ENCODE measurements around the gene PXMP2.

PXMP2 gene

DNA sequence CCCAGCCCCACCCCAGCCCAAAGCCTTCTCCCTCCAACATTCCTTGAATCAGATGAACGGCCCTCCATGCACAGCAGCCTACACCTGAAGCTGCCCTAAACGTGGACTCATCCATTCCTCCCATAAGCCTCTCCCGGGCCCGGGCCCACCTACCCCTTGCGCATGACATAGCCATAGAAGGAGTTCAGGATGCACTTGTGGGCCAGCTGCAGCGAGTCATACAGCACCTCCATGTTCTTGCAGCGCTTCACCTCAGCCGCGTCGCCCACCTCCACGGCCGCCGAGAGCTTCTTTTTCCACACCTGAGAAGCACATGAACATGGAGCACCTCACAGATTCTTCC, 22.3 kb upstream of the PXMP2 start:
- no peak overlapping the region for H3K9ac ChIP-seq (ENCODE audit: low read depth, low read length, poor library complexity, severe bottlenecking)
- no peaks in the 10 kb centered on the region for H4K20me1 ChIP-seq (ENCODE audit: insufficient read depth, low read length, poor library complexity, severe bottlenecking)
- no peak overlapping the region for H2AFZ ChIP-seq (ENCODE audit: low read length)
- H3K27me3 ChIP-seq (ENCODE audit: insufficient read depth, low read length, poor library complexity, severe bottlenecking), result no peaks in the 10 kb centered on the region
- H3K79me2 ChIP-seq (ENCODE audit: insufficient read depth, low read length), result peaks cover 14% of the 10 kb centered on the region; the same call in 1 of the 2 replicates
- TF ChIP-seq EZH2phosphoT487 (IDR thresholded peaks at IDR 0.05; ENCODE audit: borderline replicate concordance), result no peak
- TF ChIP-seq, protein P1, sequence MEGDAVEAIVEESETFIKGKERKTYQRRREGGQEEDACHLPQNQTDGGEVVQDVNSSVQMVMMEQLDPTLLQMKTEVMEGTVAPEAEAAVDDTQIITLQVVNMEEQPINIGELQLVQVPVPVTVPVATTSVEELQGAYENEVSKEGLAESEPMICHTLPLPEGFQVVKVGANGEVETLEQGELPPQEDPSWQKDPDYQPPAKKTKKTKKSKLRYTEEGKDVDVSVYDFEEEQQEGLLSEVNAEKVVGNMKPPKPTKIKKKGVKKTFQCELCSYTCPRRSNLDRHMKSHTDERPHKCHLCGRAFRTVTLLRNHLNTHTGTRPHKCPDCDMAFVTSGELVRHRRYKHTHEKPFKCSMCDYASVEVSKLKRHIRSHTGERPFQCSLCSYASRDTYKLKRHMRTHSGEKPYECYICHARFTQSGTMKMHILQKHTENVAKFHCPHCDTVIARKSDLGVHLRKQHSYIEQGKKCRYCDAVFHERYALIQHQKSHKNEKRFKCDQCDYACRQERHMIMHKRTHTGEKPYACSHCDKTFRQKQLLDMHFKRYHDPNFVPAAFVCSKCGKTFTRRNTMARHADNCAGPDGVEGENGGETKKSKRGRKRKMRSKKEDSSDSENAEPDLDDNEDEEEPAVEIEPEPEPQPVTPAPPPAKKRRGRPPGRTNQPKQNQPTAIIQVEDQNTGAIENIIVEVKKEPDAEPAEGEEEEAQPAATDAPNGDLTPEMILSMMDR (conservative IDR thresholded peaks at IDR 0.05; ENCODE audit: low read length), result no peak
- no peak overlapping the region for H3K4me2 ChIP-seq (ENCODE audit: low read depth, low read length, poor library complexity, severe bottlenecking)
- peaks cover 96% of the 10 kb centered on the region for H3K36me3 ChIP-seq (ENCODE audit: insufficient read depth, low read length)
- H3K9me2 ChIP-seq (replicated peaks; ENCODE audit: low read depth, low read length), result no peaks in the 10 kb centered on the region
- H3K4me3 ChIP-seq (ENCODE audit: low read length, poor library complexity, severe bottlenecking), result no peak overlapping the region
- no peaks in the 10 kb centered on the region for H3K9me3 ChIP-seq (ENCODE audit: insufficient read depth, low read depth, low read length)
- H3F3A ChIP-seq (ENCODE audit: low read depth), result no peaks in the 10 kb centered on the region
- H3K4me1 ChIP-seq (ENCODE audit: insufficient read depth, low read length, poor library complexity, severe bottlenecking), result peaks cover 55% of the 10 kb centered on the region

DNA sequence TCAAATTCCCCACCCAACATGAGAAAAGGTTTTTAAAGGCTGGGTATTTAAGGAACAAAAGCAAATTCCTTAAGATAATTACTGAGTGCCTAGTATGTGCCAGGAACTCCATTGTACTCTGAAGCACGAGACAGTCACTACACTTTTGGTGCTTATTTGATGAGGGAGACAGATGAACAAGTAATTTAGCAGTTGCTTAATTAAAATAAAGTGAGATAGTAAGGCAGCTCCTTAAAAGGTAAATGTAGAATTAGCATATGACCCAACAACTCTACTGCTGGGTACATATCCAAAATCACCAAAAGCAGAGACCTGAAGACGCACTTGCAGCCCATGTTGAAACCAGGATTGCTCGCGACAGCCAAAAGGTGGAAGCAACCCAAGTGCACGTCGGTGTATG, 21.6 kb upstream of the PXMP2 start:
- TF ChIP-seq, protein P1 (conservative IDR thresholded peaks at IDR 0.05; ENCODE audit: low read length), result no peak
- TF ChIP-seq EZH2phosphoT487 (IDR thresholded peaks at IDR 0.05; ENCODE audit: borderline replicate concordance), result no peak
- no peaks in the 10 kb centered on the region for H4K20me1 ChIP-seq (ENCODE audit: insufficient read depth, low read length, poor library complexity, severe bottlenecking)
- H3K79me2 ChIP-seq (ENCODE audit: insufficient read depth, low read length), result peaks cover 14% of the 10 kb centered on the region; the same call in 1 of the 2 replicates
- peaks cover 48% of the 10 kb centered on the region for H3K4me1 ChIP-seq (ENCODE audit: insufficient read depth, low read length, poor library complexity, severe bottlenecking)
- H2AFZ ChIP-seq (ENCODE audit: low read length), result no peak overlapping the region
- H3F3A ChIP-seq (ENCODE audit: low read depth), result no peaks in the 10 kb centered on the region
- H3K4me2 ChIP-seq (ENCODE audit: low read depth, low read length, poor library complexity, severe bottlenecking), result no peak overlapping the region
- no peaks in the 10 kb centered on the region for H3K9me3 ChIP-seq (ENCODE audit: insufficient read depth, low read depth, low read length)
- no peak overlapping the region for H3K4me3 ChIP-seq (ENCODE audit: low read length, poor library complexity, severe bottlenecking)
- no peaks in the 10 kb centered on the region for H3K9me2 ChIP-seq (replicated peaks; ENCODE audit: low read depth, low read length)
- peaks cover 93% of the 10 kb centered on the region for H3K36me3 ChIP-seq (ENCODE audit: insufficient read depth, low read length)
- H3K27me3 ChIP-seq (ENCODE audit: insufficient read depth, low read length, poor library complexity, severe bottlenecking), result no peaks in the 10 kb centered on the region
- H3K9ac ChIP-seq (ENCODE audit: low read depth, low read length, poor library complexity, severe bottlenecking), result no peak overlapping the region

DNA sequence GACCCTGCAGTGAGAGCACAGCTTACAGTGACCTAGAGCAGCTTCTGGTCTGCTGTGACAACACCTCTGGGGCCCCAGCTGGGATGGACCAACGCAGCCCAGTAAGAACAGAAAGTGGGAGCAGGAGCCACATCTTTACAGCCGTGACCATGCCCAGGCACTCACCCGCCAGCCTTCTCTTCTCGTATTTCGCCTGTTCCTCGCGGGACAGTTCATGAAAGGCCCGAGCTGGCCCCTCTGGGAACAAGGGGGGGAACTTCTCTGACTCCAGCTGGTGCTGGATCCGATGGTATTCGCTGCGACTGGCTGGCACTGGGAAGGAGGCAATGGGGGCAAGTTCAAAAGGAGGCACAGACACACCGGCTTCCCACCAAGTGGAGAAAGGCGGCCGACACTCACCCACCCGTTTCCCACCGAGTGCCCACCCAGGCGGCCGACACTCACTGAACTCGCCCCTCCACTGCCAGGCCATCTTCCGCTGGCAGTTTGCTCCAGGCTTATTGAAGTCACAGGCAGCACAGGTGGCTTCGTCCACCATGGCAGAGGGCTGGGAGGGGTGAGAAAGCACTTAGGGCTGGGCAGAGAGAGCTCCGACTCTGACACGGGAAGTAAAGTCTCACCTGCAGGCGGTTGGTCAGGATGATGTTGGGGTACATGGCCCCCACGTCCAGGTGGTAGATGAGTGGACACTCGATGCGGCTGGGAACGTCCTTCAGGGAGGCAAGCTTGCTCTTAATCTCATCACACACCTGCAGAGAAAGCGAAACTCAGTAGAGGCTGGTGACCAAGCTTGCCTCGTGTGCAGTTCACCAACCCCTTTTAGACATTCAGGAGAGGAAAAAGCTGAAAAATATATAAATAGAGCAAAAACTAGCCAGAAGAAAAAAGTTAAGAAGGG, 18.9 kb upstream of the PXMP2 start:
- peaks cover 6% of the 10 kb centered on the region; the same call in 1 of the 2 replicates for H3K79me2 ChIP-seq (ENCODE audit: insufficient read depth, low read length)
- TF ChIP-seq, protein P1 (conservative IDR thresholded peaks at IDR 0.05; ENCODE audit: low read length), result no peak
- no peak for TF ChIP-seq EZH2phosphoT487 (IDR thresholded peaks at IDR 0.05; ENCODE audit: borderline replicate concordance)
- H3K36me3 ChIP-seq (ENCODE audit: insufficient read depth, low read length), result peaks cover 88% of the 10 kb centered on the region
- H4K20me1 ChIP-seq (ENCODE audit: insufficient read depth, low read length, poor library complexity, severe bottlenecking), result no peaks in the 10 kb centered on the region
- peaks cover 22% of the 10 kb centered on the region for H3K4me1 ChIP-seq (ENCODE audit: insufficient read depth, low read length, poor library complexity, severe bottlenecking)
- H3K9ac ChIP-seq (ENCODE audit: low read depth, low read length, poor library complexity, severe bottlenecking), result no peak overlapping the region
- no peak overlapping the region for H2AFZ ChIP-seq (ENCODE audit: low read length)
- H3K4me3 ChIP-seq (ENCODE audit: low read length, poor library complexity, severe bottlenecking), result no peak overlapping the region
- no peaks in the 10 kb centered on the region for H3K9me3 ChIP-seq (ENCODE audit: insufficient read depth, low read depth, low read length)
- no peak overlapping the region for H3K4me2 ChIP-seq (ENCODE audit: low read depth, low read length, poor library complexity, severe bottlenecking)
- no peaks in the 10 kb centered on the region for H3K9me2 ChIP-seq (replicated peaks; ENCODE audit: low read depth, low read length)
- H3K27me3 ChIP-seq (ENCODE audit: insufficient read depth, low read length, poor library complexity, severe bottlenecking), result no peaks in the 10 kb centered on the region
- H3F3A ChIP-seq (ENCODE audit: low read depth), result no peaks in the 10 kb centered on the region
